Germinal center (tissue), 1 donor: ENCODE measurements around the gene LCN2.

Experiments used
- DNase-seq: peaks from one replicate; pipeline ENCODE4 v3.0.0; 2012; ENCODE audit warnings: mixed read lengths, low spot score

Gene LCN2

GRCh38 chr9:128150594-128151308 lies 1.5 kb downstream of the LCN2 start:
- no peak for DNase-seq

GRCh38 chr9:128151309-128152132 lies 2.3 kb downstream of the LCN2 start:
- no peak for DNase-seq

GRCh38 chr9:128152133-128153059 lies 3.1 kb downstream of the LCN2 start:
- no peak for DNase-seq

- no peak for DNase-seq
Measured at GRCh38 chr9:128153060-128153946, 4.0 kb downstream of the LCN2 start.

GRCh38 chr9:128153947-128154695 lies 4.9 kb downstream of the LCN2 start:
- DNase-seq, result no peak

GRCh38 chr9:128155736-128156500 lies 6.7 kb downstream of the LCN2 start:
- no peak for DNase-seq

- peak; percentile 25 for DNase-seq
Measured at GRCh38 chr9:128159522-128159783, 10.2 kb downstream of the LCN2 start.

GRCh38 chr9:128159784-128160602 lies 10.7 kb downstream of the LCN2 start, which contains the start of gene BBLN:
TSS of gene BBLN (plus strand) at chr9:128160265. CDS start at chr9:128160408, 143 bp downstream.
- peak; percentile 98 for DNase-seq

- DNase-seq, result peak; percentile 51
Measured at GRCh38 chr9:128160603-128160987, 11.3 kb downstream of the LCN2 start.

- no peak for DNase-seq
Measured at GRCh38 chr9:128161215-128161902, 12.1 kb downstream of the LCN2 start.

- no peak for DNase-seq
Measured at GRCh38 chr9:128162215-128163026, 13.2 kb downstream of the LCN2 start.

GRCh38 chr9:128163027-128163515 lies 13.8 kb downstream of the LCN2 start:
- DNase-seq, result no peak

- no peak for DNase-seq
Measured at GRCh38 chr9:128163523-128164306, 14.5 kb downstream of the LCN2 start.

- no peak for DNase-seq
Measured at GRCh38 chr9:128164307-128164885, 15.1 kb downstream of the LCN2 start.

- no peak for DNase-seq
Measured at GRCh38 chr9:128166169-128166568, 16.9 kb downstream of the LCN2 start.

GRCh38 chr9:128167209-128167608 lies 18.0 kb downstream of the LCN2 start:
- no peak for DNase-seq
